NCI-H1436 (cell line): ENCODE results near the gene NSD2.
"Not testable (repeated sequence)": the region's sequence is repeated elsewhere in the genome, so short reads cannot be mapped to it uniquely, and the experiment has no call there.

ENCODE experiments used
- DNase-seq: peaks from one replicate; lab custom pipeline; 2025; lab: John Stamatoyannopoulos, UW

The NSD2 gene

GRCh38 chr4:1985780-1986577 lies 114.8 kb downstream of the NSD2 start:
- no peak for DNase-seq

- DNase-seq = no peak
Measured at GRCh38 chr4:1986578-1987210, 115.5 kb downstream of the NSD2 start.

- DNase-seq = no peak
Measured at GRCh38 chr4:1987296-1987695, 116.1 kb downstream of the NSD2 start.

GRCh38 chr4:1987721-1988326 lies 116.6 kb downstream of the NSD2 start:
- no peak for DNase-seq

- no peak for DNase-seq
Measured at GRCh38 chr4:1988327-1988724, 117.1 kb downstream of the NSD2 start.

- DNase-seq = no peak
Measured at GRCh38 chr4:1989533-1990347, 118.5 kb downstream of the NSD2 start.

GRCh38 chr4:1990348-1990645 lies 119.1 kb downstream of the NSD2 start:
- no peak for DNase-seq

GRCh38 chr4:1990676-1991075 lies 119.5 kb downstream of the NSD2 start:
- no peak for DNase-seq

GRCh38 chr4:1991087-1991486 lies 119.9 kb downstream of the NSD2 start:
- DNase-seq = no peak

GRCh38 chr4:1991596-1992434 lies 120.6 kb downstream of the NSD2 start:
- no peak for DNase-seq

GRCh38 chr4:1992468-1993168 lies 121.4 kb downstream of the NSD2 start:
- DNase-seq = no peak

- DNase-seq = no peak
Measured at GRCh38 chr4:1993169-1993516, 122.0 kb downstream of the NSD2 start.

GRCh38 chr4:1993718-1994516 lies 122.7 kb downstream of the NSD2 start:
- not testable (repeated sequence) for DNase-seq

- DNase-seq = no peak
Measured at GRCh38 chr4:1994938-1995337, 123.7 kb downstream of the NSD2 start.

GRCh38 chr4:1996866-1997611 lies 125.8 kb downstream of the NSD2 start:
- no peak for DNase-seq

- DNase-seq = no peak
Measured at GRCh38 chr4:1997712-1998111, 126.5 kb downstream of the NSD2 start.

GRCh38 chr4:1998296-1998695 lies 127.1 kb downstream of the NSD2 start:
- no peak for DNase-seq

- DNase-seq = not testable (repeated sequence)
Measured at GRCh38 chr4:1999308-1999707, 128.1 kb downstream of the NSD2 start.

GRCh38 chr4:2003361-2003760 lies 132.2 kb downstream of the NSD2 start:
- DNase-seq = not testable (repeated sequence)

GRCh38 chr4:2006367-2006766 lies 135.2 kb downstream of the NSD2 start:
- DNase-seq = no peak
